Spleen (tissue), 7 donors: ENCODE results near the gene KLKB1.
"Not testable (repeated sequence)": the region's sequence is repeated elsewhere in the genome, so short reads cannot be mapped to it uniquely, and the experiment has no call there.

Experiments
- POLR2AphosphoS5 ChIP-seq, 3 donors: sonication (generic); formaldehyde crosslinking; IDR thresholded peaks; one replicate each; pipeline ENCODE4 v1.5.1; 2017; ENCODE audit warnings: antibody characterized with exemption in 3 of 3
- TF ChIP-seq, protein P1 (sequence below), 11 experiments: fragments of 200-600 bp in 7 of 11; fragments of 450-650 bp in 4 of 11; sonication (generic) in 4 of 11; IDR thresholded peaks in 8 of 11; conservative IDR thresholded peaks in 3 of 11; 1 replicate in 7 of 11; 2 replicates in 4 of 11; pipeline versions ENCODE4 v1.4.0 to v1.8.0; 2016 to 2021; ENCODE audit warnings: antibody characterized with exemption in 11 of 11, inconsistent platforms in 4 of 11, mild to moderate bottlenecking in 1 of 11
- donor health status: DM: no; HTN: no; CAD: no; lungs with moderate emphysema.
- donor health status: DM: no; HTN: no; CAD: no.
- donor health status: DM: no; HTN: no; CAD: no.

DNA sequence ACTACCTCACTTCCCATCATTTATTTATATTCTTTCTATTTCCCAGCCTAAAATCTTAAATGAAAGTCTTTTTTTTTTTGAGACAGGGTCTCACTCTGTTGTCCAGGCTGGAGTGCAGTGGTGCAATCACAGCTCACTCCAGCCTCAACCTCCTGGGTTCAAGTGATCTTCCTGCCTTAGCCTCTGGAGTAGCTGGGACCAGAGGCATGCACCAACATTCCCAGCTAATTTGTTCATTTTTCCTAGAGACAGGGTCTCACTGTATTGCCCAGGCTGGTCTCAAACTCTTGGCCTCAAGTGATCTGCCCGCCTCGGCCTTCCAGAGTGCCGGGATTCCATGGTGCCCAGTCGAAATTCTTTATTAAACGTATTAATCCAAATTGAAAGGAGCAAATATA, 46.1 kb downstream of the KLKB1 start:
- TF ChIP-seq, protein P1, sequence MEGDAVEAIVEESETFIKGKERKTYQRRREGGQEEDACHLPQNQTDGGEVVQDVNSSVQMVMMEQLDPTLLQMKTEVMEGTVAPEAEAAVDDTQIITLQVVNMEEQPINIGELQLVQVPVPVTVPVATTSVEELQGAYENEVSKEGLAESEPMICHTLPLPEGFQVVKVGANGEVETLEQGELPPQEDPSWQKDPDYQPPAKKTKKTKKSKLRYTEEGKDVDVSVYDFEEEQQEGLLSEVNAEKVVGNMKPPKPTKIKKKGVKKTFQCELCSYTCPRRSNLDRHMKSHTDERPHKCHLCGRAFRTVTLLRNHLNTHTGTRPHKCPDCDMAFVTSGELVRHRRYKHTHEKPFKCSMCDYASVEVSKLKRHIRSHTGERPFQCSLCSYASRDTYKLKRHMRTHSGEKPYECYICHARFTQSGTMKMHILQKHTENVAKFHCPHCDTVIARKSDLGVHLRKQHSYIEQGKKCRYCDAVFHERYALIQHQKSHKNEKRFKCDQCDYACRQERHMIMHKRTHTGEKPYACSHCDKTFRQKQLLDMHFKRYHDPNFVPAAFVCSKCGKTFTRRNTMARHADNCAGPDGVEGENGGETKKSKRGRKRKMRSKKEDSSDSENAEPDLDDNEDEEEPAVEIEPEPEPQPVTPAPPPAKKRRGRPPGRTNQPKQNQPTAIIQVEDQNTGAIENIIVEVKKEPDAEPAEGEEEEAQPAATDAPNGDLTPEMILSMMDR (IDR thresholded peaks at IDR 0.05 in 8 of 11, conservative IDR thresholded peaks at IDR 0.05 in 3 of 11): not testable (repeated sequence)
- TF ChIP-seq POLR2AphosphoS5 (IDR thresholded peaks at IDR 0.05): not testable (repeated sequence)
